Uterus (tissue), 4 donors: ENCODE results near the gene GJD2. TPM values are rescaled to one million over a fixed set of nuclear protein-coding genes. Genes with fewer than 3 reads are reported as not detected.

Experiments
- DNase-seq, 2 donors: peaks; one replicate each; pipeline ENCODE4 v3.0.0-alpha.2; 2019 to 2020
- H3K27ac ChIP-seq, 2 donors: fragments of 200-600 bp; sonication (generic); 1 replicate in 1 of 2; 2 replicates in 1 of 2; pipeline ENCODE4 v1.5.1; 2016 to 2018
- H3K27me3 ChIP-seq, 2 donors: fragments of 200-600 bp; sonication (generic); one replicate each; pipeline ENCODE4 v1.5.1; 2018 to 2019; ENCODE audit warnings: control low read depth in 1 of 2
- H3K36me3 ChIP-seq, 2 donors: fragments of 200-600 bp; sonication (generic); one replicate each; pipeline ENCODE4 v1.5.1; 2019; ENCODE audit warnings: control low read depth in 1 of 2
- H3K4me1 ChIP-seq, 2 donors: fragments of 200-600 bp; sonication (generic); one replicate each; pipeline ENCODE4 v1.5.1; 2018 to 2019; ENCODE audit warnings: control low read depth in 1 of 2
- H3K4me3 ChIP-seq, 2 donors: fragments of 200-600 bp; sonication (generic); 1 replicate in 1 of 2; 2 replicates in 1 of 2; pipeline ENCODE4 v1.5.1; 2018 to 2019; ENCODE audit warnings: mild to moderate bottlenecking in 1 of 2
- H3K9me3 ChIP-seq, 2 donors: fragments of 200-600 bp; sonication (generic); one replicate each; pipeline ENCODE4 v1.5.1; 2019; ENCODE audit warnings: control low read depth in 1 of 2
- POLR2A ChIP-seq, 2 donors: fragments of 450-650 bp; IDR thresholded peaks; one replicate each; pipeline ENCODE4 v1.6.1; 2016; ENCODE audit warnings: antibody characterized with exemption in 2 of 2, mild to moderate bottlenecking in 1 of 2, moderate library complexity in 1 of 2
- intact Hi-C: fragments of 100-400 bp; cut with DNase I; formaldehyde crosslinking; loops from one replicate; pipeline ENCODE4 v1.15.1; 2023; ENCODE audit warnings: low total_unique reads
- total RNA-seq, 4 donors: library from RNA; depleted of rRNA in 3 of 4; stranded (reverse); fragments of >200 nt in 3 of 4; gene quantifications; one replicate each; pipeline versions ENCODE4 v1.1.0 to v1.2.4, GENCODE V29; 2014 to 2023
- TF ChIP-seq, protein P1 (sequence below), 4 experiments: fragments of 200-600 bp in 2 of 4; fragments of 450-650 bp in 2 of 4; sonication (generic) in 2 of 4; IDR thresholded peaks; one replicate each; pipeline ENCODE4 v1.5.1; 2016 to 2019; ENCODE audit warnings: antibody characterized with exemption in 4 of 4, mild to moderate bottlenecking in 2 of 4, moderate library complexity in 1 of 4
- donor health status: DM: yes; HTN: yes; CAD: no.

The GJD2 gene
- under 1 TPM in 1 of 4 donors, not detected in 3; 0.14 TPM for total RNA-seq

DNA sequence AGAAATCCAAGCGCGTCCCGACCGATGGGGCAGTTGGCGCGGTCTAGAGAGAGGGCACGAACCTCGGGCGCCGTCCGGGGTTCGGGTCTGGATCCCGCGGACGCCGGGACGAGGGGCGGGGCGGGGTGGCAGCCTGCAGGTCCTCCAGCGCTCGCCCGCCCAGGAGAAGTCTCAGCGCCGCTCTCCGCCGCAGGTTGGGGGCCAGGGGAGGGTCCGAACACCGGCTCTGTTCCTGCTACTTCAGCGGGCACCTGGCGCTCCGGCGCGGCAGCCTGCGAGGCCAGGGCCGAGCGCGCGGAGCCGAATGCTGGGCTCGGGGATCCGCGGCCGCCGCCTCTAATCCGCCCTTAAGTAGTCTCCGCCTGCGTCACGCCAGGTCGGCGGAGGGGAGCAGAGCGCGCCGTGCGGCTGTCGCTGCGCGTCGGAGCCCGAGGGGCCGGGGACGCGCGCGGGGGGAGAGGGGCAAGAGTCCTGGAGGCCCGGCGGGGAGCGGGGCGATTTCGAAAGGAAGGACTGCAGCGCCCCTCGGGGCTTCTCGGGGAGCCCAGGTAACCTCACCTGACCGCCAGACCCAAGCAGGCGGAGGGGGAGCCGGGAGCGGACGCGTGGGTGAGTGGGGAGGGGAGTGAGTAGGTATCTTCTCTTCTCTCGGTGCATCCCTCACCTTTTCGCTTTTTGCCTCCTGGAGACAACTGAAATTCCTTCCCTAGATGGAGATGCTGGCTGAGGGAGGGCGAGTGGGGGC lies at the start of gene GJD2:
Gene GJD2, minus strand, starts transcription at position 325 of the 745 bp plus-strand sequence. CDS start 510 bp downstream, outside the sequence.
- Histone ChIP-seq H3K4me1 (peaks cover 0 to 3% of the 10 kb centered on the region in 2 donors), H3K36me3 (no peaks in the 10 kb centered on the region), H3K27ac (no peak within 1 kb of the TSS), H3K27me3 (peaks cover 7 to 16% of the 10 kb centered on the region in 2 donors), H3K4me3 (no peak within 1 kb of the TSS), H3K9me3 (no peaks in the 10 kb centered on the region)
- intact Hi-C loops, result no loop called here
- no peak for DNase-seq
- TF ChIP-seq, protein P1, sequence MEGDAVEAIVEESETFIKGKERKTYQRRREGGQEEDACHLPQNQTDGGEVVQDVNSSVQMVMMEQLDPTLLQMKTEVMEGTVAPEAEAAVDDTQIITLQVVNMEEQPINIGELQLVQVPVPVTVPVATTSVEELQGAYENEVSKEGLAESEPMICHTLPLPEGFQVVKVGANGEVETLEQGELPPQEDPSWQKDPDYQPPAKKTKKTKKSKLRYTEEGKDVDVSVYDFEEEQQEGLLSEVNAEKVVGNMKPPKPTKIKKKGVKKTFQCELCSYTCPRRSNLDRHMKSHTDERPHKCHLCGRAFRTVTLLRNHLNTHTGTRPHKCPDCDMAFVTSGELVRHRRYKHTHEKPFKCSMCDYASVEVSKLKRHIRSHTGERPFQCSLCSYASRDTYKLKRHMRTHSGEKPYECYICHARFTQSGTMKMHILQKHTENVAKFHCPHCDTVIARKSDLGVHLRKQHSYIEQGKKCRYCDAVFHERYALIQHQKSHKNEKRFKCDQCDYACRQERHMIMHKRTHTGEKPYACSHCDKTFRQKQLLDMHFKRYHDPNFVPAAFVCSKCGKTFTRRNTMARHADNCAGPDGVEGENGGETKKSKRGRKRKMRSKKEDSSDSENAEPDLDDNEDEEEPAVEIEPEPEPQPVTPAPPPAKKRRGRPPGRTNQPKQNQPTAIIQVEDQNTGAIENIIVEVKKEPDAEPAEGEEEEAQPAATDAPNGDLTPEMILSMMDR (IDR thresholded peaks at IDR 0.05), result no peak
- no peak for TF ChIP-seq POLR2A (IDR thresholded peaks at IDR 0.05)

DNA sequence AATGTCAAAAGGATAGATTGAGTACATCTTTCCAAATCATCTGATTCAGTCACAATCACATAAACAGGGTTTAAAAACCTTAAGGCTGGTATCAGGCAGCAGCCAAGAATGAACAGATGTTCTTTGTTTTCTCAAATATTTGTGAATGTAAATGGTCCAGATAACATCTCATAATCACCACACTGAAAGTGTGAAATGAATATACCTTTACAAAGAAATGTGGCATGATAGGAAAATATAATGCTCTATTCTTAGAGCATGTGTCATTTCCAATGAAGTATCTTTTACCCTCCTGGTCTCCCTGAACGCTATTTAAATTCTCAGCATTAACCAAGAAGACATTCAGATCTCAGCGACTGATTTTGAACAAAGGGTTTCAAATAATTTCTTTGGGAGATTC lies 49.3 kb upstream of the GJD2 start:
- intact Hi-C loops, result no loop called here
- DNase-seq, result no peak
- Histone ChIP-seq H3K27ac (no peak overlapping the region), H3K9me3 (no peaks in the 10 kb centered on the region), H3K4me3 (no peak overlapping the region), H3K36me3 (no peaks in the 10 kb centered on the region), H3K4me1 (no peaks in the 10 kb centered on the region), H3K27me3 (no peaks in the 10 kb centered on the region)
- TF ChIP-seq, protein P1 (IDR thresholded peaks at IDR 0.05), result no peak
- no peak for TF ChIP-seq POLR2A (IDR thresholded peaks at IDR 0.05)

DNA sequence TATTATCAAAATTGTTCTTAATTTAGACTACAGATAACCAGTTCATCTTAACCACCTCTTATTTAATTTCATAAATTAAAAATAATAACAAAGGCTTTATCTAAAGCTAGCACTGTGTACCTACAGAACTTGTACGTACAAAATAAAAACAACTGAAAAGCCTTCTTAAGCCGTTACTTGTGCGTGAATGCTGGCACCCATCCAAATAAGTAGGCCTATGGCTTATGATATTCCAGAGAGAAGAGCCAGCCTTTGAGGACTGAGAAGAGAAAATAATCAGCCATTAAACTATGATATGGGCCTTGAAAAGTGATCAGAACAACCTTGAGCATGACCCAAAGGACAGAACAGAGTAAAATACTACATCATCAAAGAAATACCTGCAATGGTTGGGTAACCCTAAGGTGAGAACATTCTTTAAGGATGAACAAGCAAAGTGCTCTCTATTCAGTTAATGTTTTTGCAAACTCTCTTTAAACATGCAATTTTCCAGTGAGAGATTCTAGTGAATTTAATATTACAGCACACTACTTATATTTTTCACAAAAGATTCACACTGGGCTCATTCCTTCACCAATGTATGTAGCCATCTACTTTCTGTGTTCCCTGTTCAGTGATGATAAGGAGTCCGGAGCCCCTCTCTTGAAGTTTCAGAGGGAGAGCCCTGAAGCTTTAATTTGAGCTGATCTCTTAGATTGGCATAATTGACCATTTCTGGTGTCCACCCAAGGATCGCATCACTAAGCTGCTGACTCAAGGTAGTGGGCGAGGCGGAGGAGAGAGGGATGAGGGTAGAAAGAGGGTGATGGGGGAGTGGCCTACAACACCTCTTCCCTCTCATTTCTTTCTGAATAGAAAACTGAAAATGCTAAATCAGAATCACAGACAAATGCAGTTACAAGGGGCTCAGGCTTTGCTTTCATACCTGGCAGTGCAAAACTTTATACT lies 48.3 kb upstream of the GJD2 start:
- no peaks in the 10 kb centered on the region for H3K9me3 ChIP-seq
- H3K27me3 ChIP-seq, result no peaks in the 10 kb centered on the region
- H3K4me1 ChIP-seq, result no peaks in the 10 kb centered on the region
- no peak for TF ChIP-seq POLR2A (IDR thresholded peaks at IDR 0.05)
- TF ChIP-seq, protein P1 (IDR thresholded peaks at IDR 0.05), result no peak
- H3K36me3 ChIP-seq, result no peaks in the 10 kb centered on the region
- H3K27ac ChIP-seq, result no peak overlapping the region
- no peak overlapping the region for H3K4me3 ChIP-seq
- no peak for DNase-seq
- intact Hi-C loops, result no loop called here

DNA sequence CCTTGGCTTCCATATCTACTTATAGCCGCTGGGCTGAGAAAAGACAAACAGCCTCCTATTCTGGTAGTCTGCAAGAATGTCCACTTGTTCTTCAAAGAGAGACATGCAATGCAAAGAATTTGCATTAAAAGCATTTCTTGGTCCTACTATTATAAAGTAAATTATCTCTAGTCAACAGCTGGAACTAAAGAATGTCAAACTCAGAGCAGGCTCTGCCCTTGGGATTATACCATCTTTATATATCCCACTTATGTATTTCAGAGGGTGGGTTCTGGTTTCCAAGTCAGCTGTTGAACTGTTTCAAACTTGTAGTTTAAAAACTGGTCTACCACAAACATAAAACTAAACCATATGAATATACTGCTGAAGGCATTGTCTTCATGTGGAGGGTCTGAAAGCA lies 47.6 kb upstream of the GJD2 start:
- intact Hi-C loops, result no loop called here
- no peaks in the 10 kb centered on the region for H3K9me3 ChIP-seq
- H3K27me3 ChIP-seq, result no peaks in the 10 kb centered on the region
- H3K4me1 ChIP-seq, result no peaks in the 10 kb centered on the region
- H3K4me3 ChIP-seq, result no peak overlapping the region
- no peak for TF ChIP-seq POLR2A (IDR thresholded peaks at IDR 0.05)
- TF ChIP-seq, protein P1 (IDR thresholded peaks at IDR 0.05), result no peak
- DNase-seq, result no peak
- H3K27ac ChIP-seq, result no peak overlapping the region
- H3K36me3 ChIP-seq, result no peaks in the 10 kb centered on the region
